ENCODE measurements around the gene PCDHGA7.
"Not testable (repeated sequence)": the region's sequence is repeated elsewhere in the genome, so short reads cannot be mapped to it uniquely, and the experiment has no call there.

Gene PCDHGA7

GRCh38 chr5:141399555-141400258 lies 17.2 kb downstream of the PCDHGA7 start:
- H3K4me1 ChIP-seq: no peaks in the 10 kb centered on the region
- in situ Hi-C loops (cut with MboI; ENCODE audit: low sequenced_read_pairs): no loop called here
- H3K4me3 ChIP-seq: no peak overlapping the region
- H3K27me3 ChIP-seq (ENCODE audit: low read depth): no peaks in the 10 kb centered on the region
- no peak for DNase-seq (ENCODE audit: low spot score in 2 of 2)
- H3K36me3 ChIP-seq (replicated peaks): no peaks in the 10 kb centered on the region
- no peaks in the 10 kb centered on the region for H3K9me3 ChIP-seq

GRCh38 chr5:141402553-141403243 lies 20.2 kb downstream of the PCDHGA7 start, which contains the start of gene PCDHGA9:
TSS of gene PCDHGA9 (plus strand) at chr5:141402778. CDS start at chr5:141402953, 175 bp downstream.
- H3K9me3 ChIP-seq: no peaks in the 10 kb centered on the region
- H3K4me1 ChIP-seq: no peaks in the 10 kb centered on the region
- H3K4me3 ChIP-seq: no peak within 1 kb of the TSS
- no peaks in the 10 kb centered on the region for H3K27me3 ChIP-seq (ENCODE audit: low read depth)
- DNase-seq (ENCODE audit: low spot score in 2 of 2): peak in 1 of 2 experiments; percentile 27
- H3K36me3 ChIP-seq (replicated peaks): no peaks in the 10 kb centered on the region
- in situ Hi-C loops (cut with MboI; ENCODE audit: low sequenced_read_pairs): no loop called here

GRCh38 chr5:141403387-141403786 lies 20.8 kb downstream of the PCDHGA7 start:
- H3K4me1 ChIP-seq: no peaks in the 10 kb centered on the region
- no peaks in the 10 kb centered on the region for H3K27me3 ChIP-seq (ENCODE audit: low read depth)
- DNase-seq (ENCODE audit: low spot score in 2 of 2): no peak
- no peaks in the 10 kb centered on the region for H3K9me3 ChIP-seq
- no peaks in the 10 kb centered on the region for H3K36me3 ChIP-seq (replicated peaks)
- H3K4me3 ChIP-seq: no peak overlapping the region
- in situ Hi-C loops (cut with MboI; ENCODE audit: low sequenced_read_pairs): no loop called here

- H3K27me3 ChIP-seq (ENCODE audit: low read depth); H3K4me1 ChIP-seq; H3K36me3 ChIP-seq (replicated peaks); H3K4me3 ChIP-seq; in situ Hi-C loops (cut with MboI; ENCODE audit: low sequenced_read_pairs); H3K9me3 ChIP-seq: not testable (repeated sequence)
- peak in 1 of 2 experiments; percentile 7 for DNase-seq (ENCODE audit: low spot score in 2 of 2)
Measured at GRCh38 chr5:141407790-141408505, 25.4 kb downstream of the PCDHGA7 start, which contains the start of gene PCDHGB6. TSS of gene PCDHGB6 (plus strand) at chr5:141408021. CDS start at chr5:141408203, 182 bp downstream.

- Histone ChIP-seq H3K4me3 (no peak overlapping the region), H3K4me1 (no peaks in the 10 kb centered on the region; the same call in 1 of the 2 replicates), H3K9me3 (0 out of 2 replicates have a peak, but pooled peaks cover 2% of the 10 kb centered on the region), H3K27me3 (ENCODE audit: low read depth) (no peaks in the 10 kb centered on the region), H3K36me3 (replicated peaks) (no peaks in the 10 kb centered on the region)
- no peak for DNase-seq (ENCODE audit: low spot score in 2 of 2)
- in situ Hi-C loops (cut with MboI; ENCODE audit: low sequenced_read_pairs): loop anchor here (5.0 to 10.0 kb wide), 2 partner anchors 115 to 153 kb away; no protein-coding TSS in a partner anchor
Measured at GRCh38 chr5:141409598-141410306, 27.2 kb downstream of the PCDHGA7 start.

GRCh38 chr5:141411575-141411974 lies 29.0 kb downstream of the PCDHGA7 start:
- Histone ChIP-seq H3K4me1 (no peaks in the 10 kb centered on the region; the same call in 1 of the 2 replicates), H3K36me3 (replicated peaks) (no peaks in the 10 kb centered on the region), H3K9me3 (peaks cover 5% of the 10 kb centered on the region; the same call in 1 of the 2 replicates), H3K4me3 (no peak overlapping the region), H3K27me3 (ENCODE audit: low read depth) (no peaks in the 10 kb centered on the region)
- in situ Hi-C loops (cut with MboI; ENCODE audit: low sequenced_read_pairs): loop anchor here (5.0 to 10.0 kb wide), 2 partner anchors 113 to 151 kb away; no protein-coding TSS in a partner anchor
- DNase-seq (ENCODE audit: low spot score in 2 of 2): no peak

- no peaks in the 10 kb centered on the region for H3K27me3 ChIP-seq (ENCODE audit: low read depth)
- peak; percentile 66 to 85 for DNase-seq (ENCODE audit: low spot score in 2 of 2)
- peak within 1 kb of the TSS; percentile 57 for H3K4me3 ChIP-seq
- in situ Hi-C loops (cut with MboI; ENCODE audit: low sequenced_read_pairs): loop anchor here (5.0 to 10.0 kb wide), 2 partner anchors 112 to 149 kb away; no protein-coding TSS in a partner anchor
- peaks cover 5% of the 10 kb centered on the region; the same call in 1 of the 2 replicates for H3K9me3 ChIP-seq
- no peaks in the 10 kb centered on the region for H3K36me3 ChIP-seq (replicated peaks)
- H3K4me1 ChIP-seq: no peaks in the 10 kb centered on the region; the same call in 1 of the 2 replicates
Measured at GRCh38 chr5:141412854-141413539, 30.5 kb downstream of the PCDHGA7 start, which contains the start of gene PCDHGA10. TSS of gene PCDHGA10 (plus strand) at chr5:141412987. CDS start at chr5:141413176, 189 bp downstream.

- no peaks in the 10 kb centered on the region; the same call in 1 of the 2 replicates for H3K4me1 ChIP-seq
- no peaks in the 10 kb centered on the region for H3K27me3 ChIP-seq (ENCODE audit: low read depth)
- peaks cover 5% of the 10 kb centered on the region; the same call in 1 of the 2 replicates for H3K9me3 ChIP-seq
- peak in 1 of 2 experiments; percentile 4 for DNase-seq (ENCODE audit: low spot score in 2 of 2)
- H3K4me3 ChIP-seq: peak overlapping the region; percentile 57
- in situ Hi-C loops (cut with MboI; ENCODE audit: low sequenced_read_pairs): loop anchor here (5.0 to 10.0 kb wide), 2 partner anchors 111 to 149 kb away; no protein-coding TSS in a partner anchor
- H3K36me3 ChIP-seq (replicated peaks): no peaks in the 10 kb centered on the region
Measured at GRCh38 chr5:141413540-141414069, 31.1 kb downstream of the PCDHGA7 start.

- H3K9me3 ChIP-seq; H3K27me3 ChIP-seq (ENCODE audit: low read depth); H3K4me3 ChIP-seq; DNase-seq (ENCODE audit: low spot score in 2 of 2); H3K4me1 ChIP-seq; H3K36me3 ChIP-seq (replicated peaks): not testable (repeated sequence)
- in situ Hi-C loops (cut with MboI; ENCODE audit: low sequenced_read_pairs): loop anchor here (5.0 to 10.0 kb wide), 2 partner anchors 110 to 148 kb away; no protein-coding TSS in a partner anchor
Measured at GRCh38 chr5:141414548-141415274, 32.2 kb downstream of the PCDHGA7 start.

GRCh38 chr5:141415275-141415618 lies 32.7 kb downstream of the PCDHGA7 start:
- H3K36me3 ChIP-seq (replicated peaks); DNase-seq (ENCODE audit: low spot score in 2 of 2); H3K9me3 ChIP-seq; H3K27me3 ChIP-seq (ENCODE audit: low read depth); H3K4me3 ChIP-seq; H3K4me1 ChIP-seq: not testable (repeated sequence)
- in situ Hi-C loops (cut with MboI; ENCODE audit: low sequenced_read_pairs): loop anchor here (10.0 kb wide), 1 partner anchor 110 kb away; no protein-coding TSS in a partner anchor

GRCh38 chr5:141417494-141418172 lies 35.1 kb downstream of the PCDHGA7 start, which contains the start of gene PCDHGB7:
TSS of gene PCDHGB7 (plus strand) at chr5:141417677. CDS start at chr5:141417860, 183 bp downstream.
- not testable (repeated sequence) for DNase-seq (ENCODE audit: low spot score in 2 of 2); H3K9me3 ChIP-seq; H3K36me3 ChIP-seq (replicated peaks); H3K4me1 ChIP-seq; H3K27me3 ChIP-seq (ENCODE audit: low read depth); H3K4me3 ChIP-seq
- in situ Hi-C loops (cut with MboI; ENCODE audit: low sequenced_read_pairs): loop anchor here (10.0 kb wide), 1 partner anchor 107 kb away; no protein-coding TSS in a partner anchor
